ENCODE measurements around the gene RALGAPA2. TPM values are rescaled to one million over a fixed set of nuclear protein-coding genes. Genes with fewer than 3 reads are reported as not detected.

The RALGAPA2 gene
- total RNA-seq, 2 experiments from 2014 or later, result 14.3 to 17.2 TPM

GRCh38 chr20:20567712-20568111, 144.7 kb downstream of the RALGAPA2 start:
- DNase-seq (no peak), ATAC-seq (no peak)
- TF ChIP-seq, protein P1, sequence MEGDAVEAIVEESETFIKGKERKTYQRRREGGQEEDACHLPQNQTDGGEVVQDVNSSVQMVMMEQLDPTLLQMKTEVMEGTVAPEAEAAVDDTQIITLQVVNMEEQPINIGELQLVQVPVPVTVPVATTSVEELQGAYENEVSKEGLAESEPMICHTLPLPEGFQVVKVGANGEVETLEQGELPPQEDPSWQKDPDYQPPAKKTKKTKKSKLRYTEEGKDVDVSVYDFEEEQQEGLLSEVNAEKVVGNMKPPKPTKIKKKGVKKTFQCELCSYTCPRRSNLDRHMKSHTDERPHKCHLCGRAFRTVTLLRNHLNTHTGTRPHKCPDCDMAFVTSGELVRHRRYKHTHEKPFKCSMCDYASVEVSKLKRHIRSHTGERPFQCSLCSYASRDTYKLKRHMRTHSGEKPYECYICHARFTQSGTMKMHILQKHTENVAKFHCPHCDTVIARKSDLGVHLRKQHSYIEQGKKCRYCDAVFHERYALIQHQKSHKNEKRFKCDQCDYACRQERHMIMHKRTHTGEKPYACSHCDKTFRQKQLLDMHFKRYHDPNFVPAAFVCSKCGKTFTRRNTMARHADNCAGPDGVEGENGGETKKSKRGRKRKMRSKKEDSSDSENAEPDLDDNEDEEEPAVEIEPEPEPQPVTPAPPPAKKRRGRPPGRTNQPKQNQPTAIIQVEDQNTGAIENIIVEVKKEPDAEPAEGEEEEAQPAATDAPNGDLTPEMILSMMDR (IDR thresholded peaks at IDR 0.05), result no peak
- H3K4me1 Mint-ChIP-seq (ENCODE audit: low read depth), result no peaks in the 10 kb centered on the region
- H3K27ac Mint-ChIP-seq, result no peak overlapping the region
- ChIA-PET POLR2A (no interaction called here), CTCF (no interaction called here)
- intact Hi-C loops (cut with micrococcal nuclease), result loop anchor here (5.0 kb wide), 2 partner anchors 115 to 205 kb away; no protein-coding TSS in a partner anchor
- no peaks in the 10 kb centered on the region for H3K27me3 Mint-ChIP-seq
- H3K4me3 Mint-ChIP-seq, result no peak overlapping the region
- H3K36me3 Mint-ChIP-seq (ENCODE audit: low read depth), result peaks cover 7% of the 10 kb centered on the region
- H3K9me3 Mint-ChIP-seq, result no peaks in the 10 kb centered on the region

DNA sequence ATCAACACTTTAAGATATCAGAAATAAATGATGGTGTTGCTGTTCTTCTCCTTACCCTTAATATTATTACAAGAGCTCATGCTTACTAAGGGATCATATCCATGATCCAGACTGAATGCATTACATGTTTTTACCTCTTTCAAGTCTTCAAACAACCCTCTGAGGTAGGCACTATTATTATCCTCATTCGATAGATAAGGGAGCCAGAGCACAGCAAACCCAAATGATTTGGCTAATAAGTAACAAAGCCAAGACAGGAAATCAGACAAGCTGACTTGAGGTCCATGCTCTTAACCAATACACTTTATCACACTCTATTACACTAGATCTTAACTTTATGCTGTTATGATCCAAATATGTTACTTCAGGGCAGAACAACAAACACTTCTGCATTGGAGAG, 145.9 kb downstream of the RALGAPA2 start:
- peaks cover 7% of the 10 kb centered on the region for H3K36me3 Mint-ChIP-seq (ENCODE audit: low read depth)
- ATAC-seq (no peak), DNase-seq (no peak)
- TF ChIP-seq, protein P1 (IDR thresholded peaks at IDR 0.05), result no peak
- CTCF ChIA-PET, result interaction anchor here (0.6 to 1.1 kb wide), 3 partner anchors 115 to 608 kb away, joined by 3 to 4 read pairs (median 3); no protein-coding TSS in a partner anchor
- no peaks in the 10 kb centered on the region for H3K4me1 Mint-ChIP-seq (ENCODE audit: low read depth)
- intact Hi-C loops (cut with micrococcal nuclease), result loop anchor here (5.0 kb wide), 2 partner anchors 114 to 204 kb away; no protein-coding TSS in a partner anchor
- H3K27ac Mint-ChIP-seq, result no peak overlapping the region
- H3K9me3 Mint-ChIP-seq, result no peaks in the 10 kb centered on the region
- H3K4me3 Mint-ChIP-seq, result no peak overlapping the region
- POLR2A ChIA-PET, result interaction anchor here (0.8 kb wide), 1 partner anchor 13 kb away, joined by 3 read pairs; no protein-coding TSS in a partner anchor
- H3K27me3 Mint-ChIP-seq, result no peaks in the 10 kb centered on the region

DNA sequence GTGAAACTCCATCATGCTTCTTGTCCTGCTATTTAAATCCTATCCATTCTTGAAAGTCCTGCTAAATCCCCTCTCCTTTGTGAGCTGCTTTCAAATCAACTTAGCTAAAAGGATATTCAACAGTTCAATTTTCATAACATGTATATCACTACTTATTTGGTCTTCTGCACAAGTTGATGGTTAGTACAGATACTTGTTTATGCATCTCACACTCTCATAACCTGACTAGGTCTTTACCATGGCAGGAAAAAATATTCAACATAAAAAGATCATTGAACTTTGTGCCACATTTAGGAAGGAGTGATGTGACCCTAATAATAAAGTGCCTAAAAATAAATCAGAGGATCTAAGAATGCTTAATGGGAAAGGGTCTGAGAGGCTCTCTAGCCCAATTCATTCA, 148.2 kb downstream of the RALGAPA2 start:
- no peak for ATAC-seq
- Mint-ChIP-seq H3K36me3 (ENCODE audit: low read depth) (peaks cover 10% of the 10 kb centered on the region), H3K27me3 (no peaks in the 10 kb centered on the region), H3K4me1 (ENCODE audit: low read depth) (no peaks in the 10 kb centered on the region), H3K4me3 (no peak overlapping the region), H3K27ac (no peak overlapping the region), H3K9me3 (no peaks in the 10 kb centered on the region)
- intact Hi-C loops (cut with micrococcal nuclease), result no loop called here
- CTCF ChIA-PET, result no interaction called here
- TF ChIP-seq, protein P1 (IDR thresholded peaks at IDR 0.05), result no peak
- POLR2A ChIA-PET, result no interaction called here
- no peak for DNase-seq

GRCh38 chr20:20562507-20562906, 149.9 kb downstream of the RALGAPA2 start:
- intact Hi-C loops (cut with micrococcal nuclease), result no loop called here
- ATAC-seq (no peak), DNase-seq (no peak)
- H3K27ac Mint-ChIP-seq, result no peak overlapping the region
- no peaks in the 10 kb centered on the region for H3K4me1 Mint-ChIP-seq (ENCODE audit: low read depth)
- no peaks in the 10 kb centered on the region for H3K27me3 Mint-ChIP-seq
- TF ChIP-seq, protein P1 (IDR thresholded peaks at IDR 0.05), result no peak
- no peak overlapping the region for H3K4me3 Mint-ChIP-seq
- H3K9me3 Mint-ChIP-seq, result no peaks in the 10 kb centered on the region
- H3K36me3 Mint-ChIP-seq (ENCODE audit: low read depth), result peaks cover 17% of the 10 kb centered on the region
- POLR2A ChIA-PET, result interaction anchor here (0.6 to 2.0 kb wide), 2 partner anchors 12 to 20 kb away, joined by 3 to 6 read pairs; no protein-coding TSS in a partner anchor
- CTCF ChIA-PET, result interaction anchor here (1.0 to 1.7 kb wide), 2 partner anchors 31 to 57 kb away, joined by 3 to 4 read pairs; no protein-coding TSS in a partner anchor

DNA sequence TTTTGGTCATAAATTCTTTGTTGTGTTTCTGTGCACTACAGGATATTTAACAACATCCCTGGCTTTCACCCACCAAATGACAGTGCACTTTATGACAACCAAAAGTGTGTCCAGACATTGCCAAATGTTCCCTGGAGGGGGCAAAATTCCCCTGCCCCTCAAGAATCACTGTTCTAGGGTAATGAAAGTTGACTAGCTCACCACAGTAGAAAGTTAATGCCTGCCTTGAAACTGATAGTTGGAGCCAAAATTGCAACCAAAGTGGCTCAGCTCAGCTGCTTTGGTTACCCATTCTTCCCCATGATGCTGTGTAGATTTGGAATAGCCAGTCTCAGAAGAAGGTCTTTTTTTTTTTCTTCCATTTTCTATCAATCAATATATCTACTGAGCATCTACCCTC, 150.6 kb downstream of the RALGAPA2 start:
- CTCF ChIA-PET, result interaction anchor here (0.7 to 2.6 kb wide), 4 partner anchors 11 to 56 kb away, joined by 3 to 11 read pairs (median 4); no protein-coding TSS in a partner anchor

More for the DNA sequence above, 150.6 kb downstream of the RALGAPA2 start:
- POLR2A ChIA-PET, result interaction anchor here (2.0 kb wide), 1 partner anchor 12 kb away, joined by 6 read pairs; no protein-coding TSS in a partner anchor
- Mint-ChIP-seq H3K4me1 (ENCODE audit: low read depth) (no peaks in the 10 kb centered on the region), H3K36me3 (ENCODE audit: low read depth) (peaks cover 17% of the 10 kb centered on the region), H3K4me3 (no peak overlapping the region), H3K27ac (no peak overlapping the region), H3K9me3 (no peaks in the 10 kb centered on the region), H3K27me3 (no peaks in the 10 kb centered on the region)
- intact Hi-C loops (cut with micrococcal nuclease), result no loop called here
- TF ChIP-seq, protein P1 (IDR thresholded peaks at IDR 0.05), result no peak
- DNase-seq (no peak), ATAC-seq (no peak)
